Activated naive CD4-positive, alpha-beta T cell treated with anti-CD3 and anti-CD28 coated beads, Interleukin-2, amount 50 U/mL, for 16 hours (primary cell): ENCODE results near the gene ARHGAP6.
"Not testable (repeated sequence)": the region's sequence is repeated elsewhere in the genome, so short reads cannot be mapped to it uniquely, and the experiment has no call there.

ENCODE experiments used
- DNase-seq: peaks from one replicate; pipeline ENCODE4 v3.0.0-alpha.2; 2020

ARHGAP6 gene

DNA sequence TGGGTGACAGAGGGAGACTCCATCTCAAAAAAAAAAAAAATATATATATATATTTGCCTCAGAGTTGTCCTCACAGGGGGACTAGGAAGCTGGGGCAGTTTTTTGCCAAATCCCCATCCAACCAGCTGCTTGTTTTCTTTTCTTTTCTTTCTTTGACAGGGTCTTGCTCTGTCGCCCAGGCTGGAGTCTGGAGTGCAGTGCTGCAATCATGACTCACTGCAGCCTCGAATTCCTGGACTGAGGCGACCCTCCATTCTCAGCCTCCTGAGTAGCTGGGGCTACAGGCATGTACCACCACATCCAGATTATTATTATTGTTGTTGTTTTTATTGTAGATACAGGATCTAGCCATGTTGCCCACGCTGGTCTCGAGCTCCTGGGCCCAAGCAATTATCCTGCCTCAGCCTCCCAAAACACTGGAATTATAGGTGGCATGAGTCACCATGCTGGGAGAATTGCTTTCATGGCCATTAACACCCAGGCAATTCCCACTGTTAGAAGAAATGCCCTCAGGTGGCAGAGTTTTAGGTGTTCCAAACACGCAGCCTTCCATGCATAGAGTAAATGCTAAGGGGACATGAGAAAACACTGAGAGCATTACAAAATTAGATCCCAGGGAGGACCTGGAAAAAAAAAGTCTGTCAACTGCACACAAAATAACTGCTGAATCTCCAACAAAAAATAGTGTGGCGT is 98.0 kb downstream of the ARHGAP6 start:
- no peak for DNase-seq

GRCh38 chrX:11566789-11567188 is 98.9 kb downstream of the ARHGAP6 start:
- DNase-seq, result no peak

DNA sequence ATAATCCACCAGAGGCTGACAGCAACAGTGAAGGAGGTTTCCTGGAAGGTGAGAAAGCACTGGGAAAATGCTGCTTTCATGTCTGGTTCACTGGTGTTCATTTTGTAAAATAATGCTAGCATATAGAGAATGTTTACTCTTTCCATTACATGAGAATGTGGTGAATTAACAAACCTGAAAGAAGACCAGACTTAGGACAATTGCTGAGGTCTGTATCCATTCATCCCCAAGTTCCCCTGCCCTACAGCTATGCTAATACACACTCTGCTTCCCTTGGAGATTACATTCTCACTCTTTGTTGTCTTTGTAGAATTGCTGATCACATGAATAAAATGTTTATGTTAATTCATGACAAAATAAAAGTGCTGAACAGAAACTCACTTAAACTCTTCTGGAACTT is 99.5 kb downstream of the ARHGAP6 start:
- no peak for DNase-seq

DNA sequence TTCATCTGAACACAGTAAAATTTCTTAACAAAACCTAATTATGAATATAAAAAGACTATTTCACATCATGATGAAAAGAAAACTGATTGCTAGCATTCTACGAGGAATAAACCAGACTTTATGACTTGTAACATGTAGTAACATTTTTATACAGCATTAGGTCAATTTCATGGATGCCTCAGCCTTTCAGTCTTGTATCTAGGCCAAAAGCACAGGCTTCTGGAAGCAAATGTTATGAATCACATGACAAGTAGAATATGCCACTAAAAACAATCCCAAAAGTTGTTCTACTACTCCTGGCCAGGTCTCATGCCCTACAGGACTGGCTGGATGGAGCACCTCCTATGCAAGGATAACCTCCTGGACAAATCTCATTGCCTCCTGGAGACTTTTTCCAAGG is 101.2 kb downstream of the ARHGAP6 start:
- no peak for DNase-seq

GRCh38 chrX:11562570-11562969 is 103.2 kb downstream of the ARHGAP6 start:
- no peak for DNase-seq

- DNase-seq, result peak; percentile 51
Measured at GRCh38 chrX:11558972-11559371, 106.7 kb downstream of the ARHGAP6 start.

DNA sequence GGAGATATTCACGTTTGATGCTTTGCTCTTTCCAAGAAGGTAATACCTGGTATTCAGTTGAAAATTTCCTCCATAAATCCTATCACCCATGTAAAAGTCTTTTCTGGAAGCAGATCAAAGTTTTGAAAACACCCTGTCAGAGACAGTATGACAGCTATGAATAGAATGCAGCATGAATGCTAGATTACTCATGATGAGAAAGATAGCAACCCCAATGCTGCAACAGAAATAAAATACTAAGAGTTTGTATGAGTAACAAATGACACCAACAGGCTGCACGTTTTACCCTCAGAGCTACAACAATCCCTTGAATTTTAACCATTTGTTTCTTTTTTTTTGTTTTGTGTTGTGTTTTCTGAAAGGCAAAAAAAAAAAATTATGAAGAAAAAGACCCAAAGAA is 108.6 kb downstream of the ARHGAP6 start:
- DNase-seq, result no peak

DNA sequence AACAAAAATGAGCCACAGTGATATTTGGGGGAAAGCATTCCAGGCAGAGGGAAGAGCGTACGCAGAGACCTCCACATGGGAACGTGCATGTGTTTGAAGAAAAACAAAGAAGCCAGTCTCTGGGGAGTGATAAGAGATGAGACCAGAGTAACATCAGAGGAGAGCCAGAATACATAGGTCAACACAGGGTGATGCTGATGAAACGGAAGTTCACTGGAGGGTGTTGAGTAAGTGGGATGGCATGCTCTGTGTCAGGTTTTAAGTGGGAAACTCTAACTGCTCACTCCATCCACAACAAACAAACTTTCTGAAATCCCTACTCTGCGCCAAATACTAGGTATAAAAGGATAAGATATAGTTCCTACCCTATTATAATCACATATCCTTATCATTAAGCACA is 110.0 kb downstream of the ARHGAP6 start:
- DNase-seq, result no peak

- DNase-seq, result no peak
Measured at GRCh38 chrX:11553594-11553993, 112.1 kb downstream of the ARHGAP6 start.

- DNase-seq, result no peak
Measured at GRCh38 chrX:11551151-11551550, 114.6 kb downstream of the ARHGAP6 start.

DNA sequence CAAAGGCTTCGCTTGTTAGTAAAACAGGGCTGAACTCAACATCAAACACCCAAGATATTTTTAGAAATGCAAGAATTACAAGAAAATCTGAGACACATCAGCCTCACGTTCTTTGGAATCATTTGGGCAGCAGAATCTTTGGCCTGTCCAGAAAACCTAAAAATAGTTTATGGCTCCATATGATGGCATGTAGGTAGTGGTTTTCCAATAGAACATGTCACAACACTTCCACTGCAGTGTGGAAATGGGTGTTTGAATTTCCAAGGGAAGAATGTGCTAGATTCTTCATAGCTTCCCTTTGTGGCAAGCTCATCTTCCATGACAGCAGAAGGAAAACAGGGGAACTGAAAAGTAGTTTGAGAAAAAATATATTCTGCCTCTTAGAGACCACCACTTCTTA is 118.8 kb downstream of the ARHGAP6 start:
- DNase-seq, result no peak

- no peak for DNase-seq
Measured at GRCh38 chrX:11543249-11543648, 122.5 kb downstream of the ARHGAP6 start.

GRCh38 chrX:11541510-11541909 is 124.2 kb downstream of the ARHGAP6 start:
- DNase-seq, result no peak

GRCh38 chrX:11540532-11541377 is 125.0 kb downstream of the ARHGAP6 start:
- DNase-seq, result no peak

- DNase-seq, result no peak
Measured at GRCh38 chrX:11537141-11537540, 128.6 kb downstream of the ARHGAP6 start.

- no peak for DNase-seq
Measured at GRCh38 chrX:11535156-11535919, 130.4 kb downstream of the ARHGAP6 start.

DNA sequence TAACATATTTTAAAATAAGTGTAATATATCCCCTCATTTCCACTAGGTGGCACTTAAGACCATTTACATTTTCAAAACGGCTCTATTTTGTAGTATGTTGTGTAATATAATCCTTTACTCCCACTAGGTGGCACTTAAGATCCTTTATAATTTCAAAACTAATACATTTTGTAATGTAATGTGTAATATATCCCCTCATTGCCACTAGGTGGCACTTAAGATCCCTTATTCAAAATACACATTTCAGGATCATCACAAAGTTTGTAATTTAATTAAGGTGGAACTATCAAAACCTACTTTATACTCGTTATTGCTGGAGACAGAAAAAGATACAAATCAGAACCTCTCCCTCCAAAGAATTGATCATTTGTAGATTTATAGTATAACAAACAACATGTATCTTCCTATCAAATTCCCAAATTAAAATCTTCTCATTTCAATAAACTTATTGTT is 132.5 kb downstream of the ARHGAP6 start:
- no peak for DNase-seq

DNA sequence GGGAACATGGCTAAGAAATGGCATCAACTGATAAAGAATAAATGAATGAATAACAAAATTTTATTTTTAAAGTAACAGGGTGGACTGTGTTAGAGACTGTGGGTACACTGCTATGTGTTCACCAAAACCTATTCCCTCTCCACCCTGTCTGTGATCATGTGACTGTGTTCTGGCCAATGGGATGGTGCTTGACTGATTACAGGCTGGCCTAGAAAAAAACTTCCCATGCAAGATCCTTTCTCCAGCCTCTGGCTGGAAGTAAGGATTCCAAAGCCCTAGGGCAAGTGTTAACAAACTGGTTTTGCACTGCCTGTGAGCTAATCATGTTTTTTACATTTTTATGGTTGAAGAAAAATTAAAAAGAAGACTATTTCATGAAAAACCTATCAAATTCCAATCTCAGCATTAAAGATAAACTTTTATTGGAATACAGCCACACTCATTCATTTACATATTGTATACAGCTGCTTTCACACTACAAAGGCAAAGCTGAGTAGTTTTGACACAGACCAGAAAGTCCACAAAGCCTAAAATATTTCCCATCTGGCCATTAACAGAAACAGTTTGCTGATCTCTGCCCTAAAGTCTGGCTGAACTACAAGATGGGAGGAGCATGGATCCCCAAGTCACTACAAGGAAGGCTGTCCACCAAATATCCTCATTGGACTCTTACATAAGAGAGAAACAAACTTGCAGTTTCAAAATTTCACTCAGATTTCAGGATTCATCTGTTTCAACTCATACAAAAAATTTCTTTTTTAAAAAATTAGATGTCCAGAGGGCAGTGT is 133.2 kb downstream of the ARHGAP6 start:
- DNase-seq, result no peak

DNA sequence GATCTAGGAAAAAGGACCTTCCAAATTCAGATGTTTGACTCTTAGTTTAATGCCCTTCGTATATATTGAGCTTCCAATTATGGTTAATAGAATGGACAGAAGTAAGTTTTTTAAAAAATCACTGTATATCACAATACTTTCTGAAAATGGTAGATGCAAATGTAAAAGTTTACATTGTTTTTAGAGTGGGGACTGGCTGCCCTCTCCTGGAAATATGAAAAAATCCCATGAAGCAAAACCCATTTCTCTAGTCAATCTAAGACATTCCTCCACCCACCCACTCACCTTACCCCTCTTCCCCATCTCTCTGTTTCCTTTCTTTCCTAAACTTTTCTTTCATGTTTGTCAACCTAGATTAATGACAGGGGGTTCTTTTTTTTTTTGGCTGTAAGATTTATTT is 134.5 kb downstream of the ARHGAP6 start:
- no peak for DNase-seq

- DNase-seq, result no peak
Measured at GRCh38 chrX:11530621-11531020, 135.1 kb downstream of the ARHGAP6 start.

- no peak for DNase-seq
Measured at GRCh38 chrX:11528623-11529022, 137.1 kb downstream of the ARHGAP6 start.

DNA sequence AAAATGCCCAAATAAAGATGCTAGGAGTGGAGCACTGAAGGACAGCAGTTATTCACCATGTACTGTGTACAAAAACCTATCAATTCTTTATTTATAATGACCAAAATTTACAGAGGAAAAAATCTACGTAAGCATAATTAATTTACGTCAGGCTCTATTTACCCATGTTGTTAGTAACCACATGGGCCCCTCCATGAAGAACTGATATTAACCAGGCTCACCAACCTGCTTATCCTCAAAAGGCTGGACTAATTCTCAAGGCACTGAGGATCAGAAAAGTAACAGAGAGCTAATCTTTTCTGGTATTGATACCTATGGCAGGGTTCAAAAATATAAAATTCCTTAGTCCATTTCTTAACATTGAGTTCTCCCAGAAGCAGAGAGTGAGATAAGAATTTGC is 140.0 kb downstream of the ARHGAP6 start:
- no peak for DNase-seq

DNA sequence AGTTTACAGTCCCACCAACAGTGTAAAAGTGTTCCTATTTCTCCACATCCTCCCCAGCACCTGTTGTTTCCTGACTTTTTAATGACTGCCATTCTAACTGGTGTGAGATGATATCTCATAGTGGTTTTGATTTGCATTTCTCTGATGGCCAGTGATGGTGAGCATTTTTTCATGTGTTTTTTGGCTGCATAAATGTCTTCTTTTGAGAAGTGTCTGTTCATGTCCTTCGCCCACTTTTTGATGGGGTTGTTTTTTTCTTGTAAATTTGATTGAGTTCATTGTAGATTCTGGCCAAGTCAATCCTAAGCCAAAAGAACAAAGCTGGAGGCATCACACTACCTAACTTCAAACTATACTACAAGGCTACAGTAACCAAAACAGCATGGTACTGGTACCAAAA is 146.5 kb downstream of the ARHGAP6 start:
- DNase-seq, result not testable (repeated sequence)
